ENCODE results near the gene PEX11G.

DNA sequence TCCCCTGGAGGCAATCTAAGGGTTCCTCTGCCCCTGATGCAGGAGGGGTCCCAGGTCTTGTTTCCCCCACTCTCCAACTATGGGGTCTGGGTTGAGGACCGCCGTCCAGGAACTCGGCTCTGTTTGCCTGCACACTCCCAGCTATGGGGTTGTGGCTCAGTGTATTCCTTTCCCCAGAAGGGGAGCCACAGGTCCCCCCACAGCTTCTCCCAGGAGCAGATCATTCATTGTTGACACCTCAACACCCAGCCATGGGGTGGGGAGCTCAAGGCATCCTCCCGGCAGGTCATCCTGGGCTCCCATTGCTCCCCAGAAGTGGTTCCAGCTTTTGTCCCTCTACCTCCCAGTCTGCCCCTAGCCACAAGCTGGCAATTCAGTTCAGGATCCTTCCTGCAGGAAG lies 28.0 kb upstream of the PEX11G start:
- TF ChIP-seq, protein P1, sequence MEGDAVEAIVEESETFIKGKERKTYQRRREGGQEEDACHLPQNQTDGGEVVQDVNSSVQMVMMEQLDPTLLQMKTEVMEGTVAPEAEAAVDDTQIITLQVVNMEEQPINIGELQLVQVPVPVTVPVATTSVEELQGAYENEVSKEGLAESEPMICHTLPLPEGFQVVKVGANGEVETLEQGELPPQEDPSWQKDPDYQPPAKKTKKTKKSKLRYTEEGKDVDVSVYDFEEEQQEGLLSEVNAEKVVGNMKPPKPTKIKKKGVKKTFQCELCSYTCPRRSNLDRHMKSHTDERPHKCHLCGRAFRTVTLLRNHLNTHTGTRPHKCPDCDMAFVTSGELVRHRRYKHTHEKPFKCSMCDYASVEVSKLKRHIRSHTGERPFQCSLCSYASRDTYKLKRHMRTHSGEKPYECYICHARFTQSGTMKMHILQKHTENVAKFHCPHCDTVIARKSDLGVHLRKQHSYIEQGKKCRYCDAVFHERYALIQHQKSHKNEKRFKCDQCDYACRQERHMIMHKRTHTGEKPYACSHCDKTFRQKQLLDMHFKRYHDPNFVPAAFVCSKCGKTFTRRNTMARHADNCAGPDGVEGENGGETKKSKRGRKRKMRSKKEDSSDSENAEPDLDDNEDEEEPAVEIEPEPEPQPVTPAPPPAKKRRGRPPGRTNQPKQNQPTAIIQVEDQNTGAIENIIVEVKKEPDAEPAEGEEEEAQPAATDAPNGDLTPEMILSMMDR (IDR thresholded peaks at IDR 0.05): no peak
- TF ChIP-seq POLR2AphosphoS5 (IDR thresholded peaks at IDR 0.05) (no peak), EP300 (IDR thresholded peaks at IDR 0.05) (no peak)

Data from gastroesophageal sphincter (tissue), 3 donors.